HepG2 (cell line): ENCODE data around the gene RPRD2. TPM values are rescaled to one million over a fixed set of nuclear protein-coding genes. Genes with fewer than 3 reads are reported as not detected.

Experiments used
- HDAC2 ChIP-seq: sonication (generic); formaldehyde crosslinking; IDR thresholded peaks from 2 replicates; pipeline ENCODE4 v1.4.0; 2020; ENCODE audit warnings: missing genetic modification reagents
- HINFP ChIP-seq: sonication (generic); formaldehyde crosslinking; IDR thresholded peaks from 2 replicates; pipeline ENCODE4 v1.4.0; 2020; ENCODE audit warnings: low read depth, mild to moderate bottlenecking, missing genetic modification reagents
- HMG20A ChIP-seq: IDR thresholded peaks from 2 replicates; pipeline ENCODE4 v1.6.1; 2016; ENCODE audit warnings: borderline replicate concordance
- NCOA1 ChIP-seq: sonication (generic); formaldehyde crosslinking; IDR thresholded peaks from 2 replicates; pipeline ENCODE4 v1.9.0; 2021; ENCODE audit warnings: missing genetic modification reagents
- NPAS2 ChIP-seq: sonication (generic); formaldehyde crosslinking; IDR thresholded peaks from 2 replicates; pipeline ENCODE4 v1.8.0; 2022; ENCODE audit warnings: mild to moderate bottlenecking, missing genetic modification reagents, borderline replicate concordance
- NR2F6 ChIP-seq, 2 experiments: IDR thresholded peaks; 2 replicates each; pipeline ENCODE4 v1.6.1; 2016; ENCODE audit warnings: antibody characterized with exemption in 1 of 2, mild to moderate bottlenecking in 1 of 2
- RAD51 ChIP-seq: fragments of 450-650 bp; IDR thresholded peaks from 2 replicates; pipeline ENCODE4 v1.6.1; 2016; ENCODE audit warnings: borderline replicate concordance
- RFX5 ChIP-seq: IDR thresholded peaks from 2 replicates; pipeline ENCODE4 v1.6.1; 2011; ENCODE audit warnings: low read depth, low read length, improper control_type of control experiment
- SNRNP70 ChIP-seq: fragments of 200-400 bp; formaldehyde crosslinking; IDR thresholded peaks from 2 replicates; pipeline ENCODE4 v1.6.1; 2017; ENCODE audit warnings: mild to moderate bottlenecking, low read depth, low read length, moderate library complexity
- SRSF4 ChIP-seq: fragments of 200-400 bp; formaldehyde crosslinking; IDR thresholded peaks from one replicate; pipeline ENCODE4 v1.6.1; 2018; ENCODE audit warnings: mild to moderate bottlenecking, low read depth, low read length, moderate library complexity; ENCODE audit not compliant: poor library complexity, severe bottlenecking
- SRSF9 ChIP-seq: fragments of 200-400 bp; formaldehyde crosslinking; IDR thresholded peaks from 2 replicates; pipeline ENCODE4 v1.6.1; 2018; ENCODE audit warnings: borderline replicate concordance, mild to moderate bottlenecking, low read depth, low read length; ENCODE audit not compliant: insufficient read depth, poor library complexity, severe bottlenecking
- TBP ChIP-seq: sonication (generic); formaldehyde crosslinking; IDR thresholded peaks from 2 replicates; pipeline ENCODE4 v1.5.0; 2020; ENCODE audit warnings: missing genetic modification reagents
- THYN1 ChIP-seq: sonication (generic); formaldehyde crosslinking; IDR thresholded peaks from 2 replicates; pipeline ENCODE4 v1.8.1; 2023; ENCODE audit warnings: low read depth, mild to moderate bottlenecking, moderate library complexity, missing genetic modification reagents, borderline replicate concordance
- TIGD3 ChIP-seq: sonication (generic); formaldehyde crosslinking; IDR thresholded peaks from 2 replicates; pipeline ENCODE4 v1.5.1; 2020; ENCODE audit warnings: mild to moderate bottlenecking, missing genetic modification reagents, borderline replicate concordance
- WIZ ChIP-seq: sonication (generic); formaldehyde crosslinking; IDR thresholded peaks from 2 replicates; pipeline ENCODE4 v1.5.1; 2020; ENCODE audit warnings: mild to moderate bottlenecking, missing genetic modification reagents
- ZFAT ChIP-seq: sonication (generic); formaldehyde crosslinking; conservative IDR thresholded peaks from 2 replicates; pipeline ENCODE4 v1.8.1; 2023; ENCODE audit warnings: missing genetic modification reagents, inconsistent platforms
- ZNF510 ChIP-seq: sonication (generic); formaldehyde crosslinking; IDR thresholded peaks from 2 replicates; pipeline ENCODE4 v1.4.0; 2020; ENCODE audit warnings: low read depth, mild to moderate bottlenecking, missing genetic modification reagents
- ZNF530 ChIP-seq: sonication (generic); formaldehyde crosslinking; IDR thresholded peaks from 2 replicates; pipeline ENCODE4 v1.5.0; 2020; ENCODE audit warnings: low read depth, mild to moderate bottlenecking, missing genetic modification reagents
- ZNF614 ChIP-seq: IDR thresholded peaks from 2 replicates; pipeline ENCODE4 v1.6.1; 2018; ENCODE audit warnings: missing biosample characterization, missing genetic modification reagents, inconsistent platforms, borderline replicate concordance
- ZSCAN21 ChIP-seq: sonication (generic); formaldehyde crosslinking; IDR thresholded peaks from 2 replicates; pipeline ENCODE4 v1.8.0; 2022; ENCODE audit warnings: mild to moderate bottlenecking, missing genetic modification reagents, moderate library complexity, borderline replicate concordance
- polyA plus RNA-seq, 8 experiments: library from polyadenylated mRNA; depleted of rRNA in 3 of 8; stranded (reverse) in 7 of 8; unstranded in 1 of 8; fragments of >200 nt; fragmentation: Illumina TruSeq in 4 of 8; extraction: Trizol in 4 of 8; gene quantifications; 2 replicates each; pipeline versions ENCODE4 v1.2.1 to v1.2.3, GENCODE V29; 2011 to 2016; ENCODE audit warnings: low read depth in 4 of 8, missing spikeins in 1 of 8, mixed read lengths in 1 of 8; ENCODE audit not compliant: insufficient read depth in 1 of 8
- total RNA-seq, 5 experiments: library from RNA; depleted of rRNA; stranded (reverse); fragments of >200 nt; fragmentation: Illumina TruSeq; extraction: Trizol; gene quantifications; 2 replicates each; pipeline ENCODE4 v1.2.3, GENCODE V29; 2016; ENCODE audit warnings: low read depth in 1 of 5
- TF ChIP-seq, protein P1 (sequence below): sonication (generic); formaldehyde crosslinking; IDR thresholded peaks from 2 replicates; pipeline ENCODE4 v1.4.0; 2020; ENCODE audit warnings: mild to moderate bottlenecking, missing genetic modification reagents
- TF ChIP-seq, protein P2 (sequence below): sonication (generic); formaldehyde crosslinking; IDR thresholded peaks from 2 replicates; pipeline ENCODE4 v1.4.0; 2020; ENCODE audit warnings: missing genetic modification reagents, mild to moderate bottlenecking, borderline replicate concordance

RPRD2 gene
- total and polyA plus RNA-seq, 2 of the 13 experiments (the other 11 are each of a cell fraction or from before 2014, with no cell fraction given) = 8.0 to 8.9 TPM

DNA sequence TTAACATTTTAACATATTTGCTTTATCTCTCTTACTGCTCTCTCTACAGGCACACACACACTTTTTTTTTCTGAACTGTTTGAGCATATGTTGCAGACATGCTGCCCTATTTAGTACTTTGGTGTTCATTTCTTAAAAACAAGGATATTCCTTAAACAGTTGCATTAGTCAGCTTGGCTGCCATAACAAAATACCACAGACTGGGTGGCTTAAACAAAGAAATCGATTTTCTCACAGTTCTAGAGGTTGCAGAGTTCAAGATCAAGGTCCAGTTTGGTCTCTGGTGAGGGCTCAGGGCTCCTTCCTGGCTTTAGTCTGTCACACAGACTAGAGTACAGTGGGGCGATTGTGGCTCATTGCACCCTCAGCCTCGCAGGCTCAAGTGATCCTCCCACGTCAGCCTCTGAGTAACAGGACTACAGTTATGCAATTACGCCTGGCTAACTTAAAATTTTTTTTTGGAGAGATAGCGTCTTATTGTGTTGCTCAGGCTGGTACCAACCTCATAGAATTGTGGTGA, 46.7 kb downstream of the RPRD2 start (continued):
- peak; percentile 89 for TF ChIP-seq NR2F6 (IDR thresholded peaks at IDR 0.05)
- peak; percentile 89 for TF ChIP-seq NR2F6 (CRISPR knock-in tag; IDR thresholded peaks at IDR 0.05)
- TF ChIP-seq TBP (CRISPR knock-in tag) = no peak
- no peak for TF ChIP-seq ZSCAN21
- peak; percentile 92 for TF ChIP-seq HMG20A
- TF ChIP-seq SNRNP70 = no peak
- TF ChIP-seq ZNF530 (CRISPR knock-in tag) = no peak
- TF ChIP-seq TIGD3 = no peak
- 0 out of 2 replicates have a peak, but pooled peaks have one; percentile 19 for TF ChIP-seq NCOA1 (CRISPR knock-in tag)
- TF ChIP-seq THYN1 (CRISPR knock-in tag) = no peak
- TF ChIP-seq, protein P1, sequence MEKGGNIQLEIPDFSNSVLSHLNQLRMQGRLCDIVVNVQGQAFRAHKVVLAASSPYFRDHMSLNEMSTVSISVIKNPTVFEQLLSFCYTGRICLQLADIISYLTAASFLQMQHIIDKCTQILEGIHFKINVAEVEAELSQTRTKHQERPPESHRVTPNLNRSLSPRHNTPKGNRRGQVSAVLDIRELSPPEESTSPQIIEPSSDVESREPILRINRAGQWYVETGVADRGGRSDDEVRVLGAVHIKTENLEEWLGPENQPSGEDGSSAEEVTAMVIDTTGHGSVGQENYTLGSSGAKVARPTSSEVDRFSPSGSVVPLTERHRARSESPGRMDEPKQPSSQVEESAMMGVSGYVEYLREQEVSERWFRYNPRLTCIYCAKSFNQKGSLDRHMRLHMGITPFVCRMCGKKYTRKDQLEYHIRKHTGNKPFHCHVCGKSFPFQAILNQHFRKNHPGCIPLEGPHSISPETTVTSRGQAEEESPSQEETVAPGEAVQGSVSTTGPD (CRISPR knock-in tag) = peak; percentile 79
- no peak for TF ChIP-seq RFX5
- TF ChIP-seq ZNF510 (CRISPR knock-in tag) = no peak
- TF ChIP-seq SRSF9 = no peak
- peak; percentile 93 for TF ChIP-seq HDAC2 (CRISPR knock-in tag)
- no peak for TF ChIP-seq HINFP (CRISPR knock-in tag)
- TF ChIP-seq RAD51 = no peak
- TF ChIP-seq SRSF4 = no peak
- no peak for TF ChIP-seq WIZ
- peak; percentile 63; the same call in 1 of the 2 replicates for TF ChIP-seq ZNF614 (CRISPR knock-in tag)
- TF ChIP-seq, protein P2, sequence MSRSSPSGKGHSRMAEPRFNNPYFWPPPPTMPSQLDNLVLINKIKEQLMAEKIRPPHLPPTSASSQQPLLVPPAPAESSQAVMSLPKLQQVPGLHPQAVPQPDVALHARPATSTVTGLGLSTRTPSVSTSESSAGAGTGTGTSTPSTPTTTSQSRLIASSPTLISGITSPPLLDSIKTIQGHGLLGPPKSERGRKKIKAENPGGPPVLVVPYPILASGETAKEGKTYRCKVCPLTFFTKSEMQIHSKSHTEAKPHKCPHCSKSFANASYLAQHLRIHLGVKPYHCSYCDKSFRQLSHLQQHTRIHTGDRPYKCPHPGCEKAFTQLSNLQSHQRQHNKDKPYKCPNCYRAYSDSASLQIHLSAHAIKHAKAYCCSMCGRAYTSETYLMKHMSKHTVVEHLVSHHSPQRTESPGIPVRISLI = peak; percentile 91
- no peak for TF ChIP-seq NPAS2 (CRISPR knock-in tag)
- TF ChIP-seq ZFAT = no peak
